Stimulated activated CD4-positive, alpha-beta T cell treated with anti-CD3 and anti-CD28 coated beads, Interleukin-2, amount 100 ng/mL, for 48 hours (primary cell): ENCODE data around the gene CCDC102B.
"Not testable (repeated sequence)": the region's sequence is repeated elsewhere in the genome, so short reads cannot be mapped to it uniquely, and the experiment has no call there.

ENCODE experiments used
- DNase-seq, 2 donors: peaks; one replicate each; pipeline ENCODE4 v3.0.0-alpha.2; 2020

Gene CCDC102B

GRCh38 chr18:68797871-68798270 is at the start of gene CCDC102B:
TSS of gene CCDC102B (plus strand) at chr18:68798080. CDS start at chr18:68836764, 38,684 bp downstream.
- no peak for DNase-seq

- DNase-seq = no peak
These were observed 40.8 kb upstream of the CCDC102B start for GRCh38 chr18:68757126-68757525.

- no peak for DNase-seq
These were observed 38.6 kb upstream of the CCDC102B start for GRCh38 chr18:68759308-68759707.

- no peak for DNase-seq
These were observed 34.8 kb upstream of the CCDC102B start for GRCh38 chr18:68763083-68763482.

GRCh38 chr18:68764016-68764415 is 33.9 kb upstream of the CCDC102B start:
- DNase-seq = no peak

GRCh38 chr18:68766433-68766832 is 31.4 kb upstream of the CCDC102B start:
- DNase-seq = no peak

GRCh38 chr18:68769461-68769860 is 28.4 kb upstream of the CCDC102B start:
- DNase-seq = no peak

GRCh38 chr18:68772268-68772667 is 25.6 kb upstream of the CCDC102B start:
- DNase-seq = no peak

GRCh38 chr18:68778280-68778886 is 19.5 kb upstream of the CCDC102B start:
- no peak for DNase-seq

- no peak for DNase-seq
These were observed 18.7 kb upstream of the CCDC102B start for GRCh38 chr18:68779169-68779568.

- no peak for DNase-seq
These were observed 16.9 kb upstream of the CCDC102B start for GRCh38 chr18:68780802-68781635.

GRCh38 chr18:68783506-68783905 is 14.4 kb upstream of the CCDC102B start:
- DNase-seq = no peak

GRCh38 chr18:68784071-68784470 is 13.8 kb upstream of the CCDC102B start:
- no peak for DNase-seq

- not testable (repeated sequence) for DNase-seq
These were observed 7.6 kb upstream of the CCDC102B start for GRCh38 chr18:68790290-68790689.

GRCh38 chr18:68791801-68792200 is 6.1 kb upstream of the CCDC102B start:
- no peak for DNase-seq

GRCh38 chr18:68793951-68794350 is 3.9 kb upstream of the CCDC102B start:
- DNase-seq = no peak

GRCh38 chr18:68796936-68797690 is 767 bp upstream of the CCDC102B start:
- no peak for DNase-seq

- DNase-seq = no peak
These were observed 2.2 kb downstream of the CCDC102B start for GRCh38 chr18:68800075-68800474.

- no peak for DNase-seq
These were observed 5.5 kb downstream of the CCDC102B start for GRCh38 chr18:68803356-68803755.

GRCh38 chr18:68817584-68817983 is 19.7 kb downstream of the CCDC102B start:
- no peak for DNase-seq

- no peak for DNase-seq
These were observed 20.7 kb downstream of the CCDC102B start for GRCh38 chr18:68818584-68818983.

- no peak for DNase-seq
These were observed 25.0 kb downstream of the CCDC102B start for GRCh38 chr18:68822926-68823325.

GRCh38 chr18:68826121-68826520 is 28.2 kb downstream of the CCDC102B start:
- DNase-seq = no peak
